Neural progenitor cell (in vitro differentiated cells): ENCODE measurements around the gene RACGAP1.

Source experiments
- CTCF ChIP-seq: fragments of 200-600 bp; sonication (generic); IDR thresholded peaks from 2 replicates; pipeline ENCODE4 v1.5.1; 2017; ENCODE audit warnings: antibody characterized with exemption, mild to moderate bottlenecking
- EZH2 ChIP-seq: fragments of 200-600 bp; sonication (generic); IDR thresholded peaks from 2 replicates; pipeline ENCODE4 v1.6.1; 2017; ENCODE audit warnings: antibody characterized with exemption, mild to moderate bottlenecking, moderate library complexity
- EZH2phosphoT487 ChIP-seq: fragments of 200-600 bp; sonication (generic); IDR thresholded peaks from 2 replicates; pipeline ENCODE4 v1.6.1; 2017; ENCODE audit warnings: antibody characterized with exemption

GRCh38 chr12:50026691-50027090 is 1.4 kb upstream of the RACGAP1 start:
- TF ChIP-seq CTCF (no peak), EZH2 (no peak), EZH2phosphoT487 (no peak)
